Measurements from ENCODE around the gene ELOVL2.

DNA sequence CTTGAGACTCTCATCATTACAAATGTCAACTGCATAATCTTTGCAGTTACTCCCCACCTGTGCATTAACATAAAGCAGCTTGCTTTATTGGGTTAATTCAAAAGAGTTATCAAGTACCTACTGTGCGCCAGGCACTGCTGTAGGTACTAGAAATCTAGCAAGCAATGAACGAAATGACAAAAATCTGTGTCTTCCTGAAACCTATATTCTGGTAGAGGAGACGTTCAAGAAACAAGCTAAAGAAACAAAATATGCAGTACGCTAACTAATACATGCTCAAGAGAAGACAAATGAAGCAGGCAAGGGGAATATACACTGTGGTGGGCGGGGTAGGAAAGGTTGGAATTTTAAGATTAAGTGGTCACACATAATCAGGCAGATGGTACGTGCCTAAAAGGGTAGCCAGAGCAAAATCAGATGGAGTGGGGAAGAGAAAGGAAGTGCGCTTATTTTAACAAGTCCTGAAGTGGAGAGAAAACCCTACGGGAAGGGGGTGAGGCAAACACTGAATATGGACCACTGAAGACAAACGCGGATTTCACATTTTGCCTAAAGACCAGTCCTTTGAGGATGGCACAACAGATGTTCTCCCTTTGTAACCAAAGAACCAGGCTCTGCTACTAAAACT, 1.2 kb downstream of the ELOVL2 start:
- TF ChIP-seq POLR2AphosphoS5 (IDR thresholded peaks at IDR 0.05; ENCODE audit: insufficient read depth in 1 of 2, low read depth in 1 of 2) = no peak
- TF ChIP-seq, protein P1, sequence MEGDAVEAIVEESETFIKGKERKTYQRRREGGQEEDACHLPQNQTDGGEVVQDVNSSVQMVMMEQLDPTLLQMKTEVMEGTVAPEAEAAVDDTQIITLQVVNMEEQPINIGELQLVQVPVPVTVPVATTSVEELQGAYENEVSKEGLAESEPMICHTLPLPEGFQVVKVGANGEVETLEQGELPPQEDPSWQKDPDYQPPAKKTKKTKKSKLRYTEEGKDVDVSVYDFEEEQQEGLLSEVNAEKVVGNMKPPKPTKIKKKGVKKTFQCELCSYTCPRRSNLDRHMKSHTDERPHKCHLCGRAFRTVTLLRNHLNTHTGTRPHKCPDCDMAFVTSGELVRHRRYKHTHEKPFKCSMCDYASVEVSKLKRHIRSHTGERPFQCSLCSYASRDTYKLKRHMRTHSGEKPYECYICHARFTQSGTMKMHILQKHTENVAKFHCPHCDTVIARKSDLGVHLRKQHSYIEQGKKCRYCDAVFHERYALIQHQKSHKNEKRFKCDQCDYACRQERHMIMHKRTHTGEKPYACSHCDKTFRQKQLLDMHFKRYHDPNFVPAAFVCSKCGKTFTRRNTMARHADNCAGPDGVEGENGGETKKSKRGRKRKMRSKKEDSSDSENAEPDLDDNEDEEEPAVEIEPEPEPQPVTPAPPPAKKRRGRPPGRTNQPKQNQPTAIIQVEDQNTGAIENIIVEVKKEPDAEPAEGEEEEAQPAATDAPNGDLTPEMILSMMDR (IDR thresholded peaks at IDR 0.05) = no peak

All from vagina (tissue), 2 donors.